ENCODE measurements around the gene NQO1. TPM values are rescaled to one million over a fixed set of nuclear protein-coding genes. Genes with fewer than 3 reads are reported as not detected.
"Not testable (repeated sequence)": the region's sequence is repeated elsewhere in the genome, so short reads cannot be mapped to it uniquely, and the experiment has no call there.

The NQO1 gene
- polyA plus RNA-seq, 4 donors = 26.6 to 28.2 (median 27.7) TPM

GRCh38 chr16:69744363-69745231 is 18.2 kb upstream of the NQO1 start:
- no peak for DNase-seq (ENCODE audit: low read depth in 4 of 4, low spot score in 3 of 4)

GRCh38 chr16:69741951-69742904 is 15.9 kb upstream of the NQO1 start:
- DNase-seq (ENCODE audit: low read depth in 4 of 4, low spot score in 3 of 4) = peak in 3 of 4 donors; percentile 43 to 59 (median 58)

GRCh38 chr16:69741519-69741918 is 15.2 kb upstream of the NQO1 start:
- DNase-seq (ENCODE audit: low read depth in 4 of 4, low spot score in 3 of 4) = no peak

GRCh38 chr16:69732101-69732500 is 5.7 kb upstream of the NQO1 start:
- DNase-seq (ENCODE audit: low read depth in 4 of 4, low spot score in 3 of 4) = no peak

GRCh38 chr16:69731280-69731679 is 4.9 kb upstream of the NQO1 start:
- not testable (repeated sequence) for DNase-seq (ENCODE audit: low read depth in 4 of 4, low spot score in 3 of 4)

GRCh38 chr16:69729030-69729429 is 2.7 kb upstream of the NQO1 start:
- DNase-seq (ENCODE audit: low read depth in 4 of 4, low spot score in 3 of 4) = not testable (repeated sequence)

GRCh38 chr16:69727916-69728270 is 1.5 kb upstream of the NQO1 start:
- DNase-seq (ENCODE audit: low read depth in 4 of 4, low spot score in 3 of 4) = no peak

GRCh38 chr16:69725480-69726312 is 664 bp downstream of the NQO1 start:
- DNase-seq (ENCODE audit: low read depth in 4 of 4, low spot score in 3 of 4) = no peak

- DNase-seq (ENCODE audit: low read depth in 4 of 4, low spot score in 3 of 4) = no peak
These were observed 1.3 kb downstream of the NQO1 start for GRCh38 chr16:69724981-69725479.

GRCh38 chr16:69724414-69724873 is 1.9 kb downstream of the NQO1 start:
- no peak for DNase-seq (ENCODE audit: low read depth in 4 of 4, low spot score in 3 of 4)

- DNase-seq (ENCODE audit: low read depth in 4 of 4, low spot score in 3 of 4) = no peak
These were observed 4.9 kb downstream of the NQO1 start for GRCh38 chr16:69721441-69721957.

- no peak for DNase-seq (ENCODE audit: low read depth in 4 of 4, low spot score in 3 of 4)
These were observed 5.4 kb downstream of the NQO1 start for GRCh38 chr16:69720822-69721430.

GRCh38 chr16:69718111-69718764 is 8.1 kb downstream of the NQO1 start:
- DNase-seq (ENCODE audit: low read depth in 4 of 4, low spot score in 3 of 4) = no peak

GRCh38 chr16:69717066-69717465 is 9.3 kb downstream of the NQO1 start:
- DNase-seq (ENCODE audit: low read depth in 4 of 4, low spot score in 3 of 4) = no peak

GRCh38 chr16:69712914-69713581 is 13.3 kb downstream of the NQO1 start:
- DNase-seq (ENCODE audit: low read depth in 4 of 4, low spot score in 3 of 4) = no peak

- no peak for DNase-seq (ENCODE audit: low read depth in 4 of 4, low spot score in 3 of 4)
These were observed 14.1 kb downstream of the NQO1 start for GRCh38 chr16:69712277-69712676.

GRCh38 chr16:69711115-69711740 is 15.1 kb downstream of the NQO1 start:
- no peak for DNase-seq (ENCODE audit: low read depth in 4 of 4, low spot score in 3 of 4)

- DNase-seq (ENCODE audit: low read depth in 4 of 4, low spot score in 3 of 4) = peak in 2 of 4 donors; percentile 50 to 62
These were observed 16.8 kb downstream of the NQO1 start for GRCh38 chr16:69709456-69710084.
